ENCODE results near the gene IFT57.

- TF ChIP-seq, protein P1, sequence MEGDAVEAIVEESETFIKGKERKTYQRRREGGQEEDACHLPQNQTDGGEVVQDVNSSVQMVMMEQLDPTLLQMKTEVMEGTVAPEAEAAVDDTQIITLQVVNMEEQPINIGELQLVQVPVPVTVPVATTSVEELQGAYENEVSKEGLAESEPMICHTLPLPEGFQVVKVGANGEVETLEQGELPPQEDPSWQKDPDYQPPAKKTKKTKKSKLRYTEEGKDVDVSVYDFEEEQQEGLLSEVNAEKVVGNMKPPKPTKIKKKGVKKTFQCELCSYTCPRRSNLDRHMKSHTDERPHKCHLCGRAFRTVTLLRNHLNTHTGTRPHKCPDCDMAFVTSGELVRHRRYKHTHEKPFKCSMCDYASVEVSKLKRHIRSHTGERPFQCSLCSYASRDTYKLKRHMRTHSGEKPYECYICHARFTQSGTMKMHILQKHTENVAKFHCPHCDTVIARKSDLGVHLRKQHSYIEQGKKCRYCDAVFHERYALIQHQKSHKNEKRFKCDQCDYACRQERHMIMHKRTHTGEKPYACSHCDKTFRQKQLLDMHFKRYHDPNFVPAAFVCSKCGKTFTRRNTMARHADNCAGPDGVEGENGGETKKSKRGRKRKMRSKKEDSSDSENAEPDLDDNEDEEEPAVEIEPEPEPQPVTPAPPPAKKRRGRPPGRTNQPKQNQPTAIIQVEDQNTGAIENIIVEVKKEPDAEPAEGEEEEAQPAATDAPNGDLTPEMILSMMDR (IDR thresholded peaks at IDR 0.05): no peak
- TF ChIP-seq GABPA (IDR thresholded peaks at IDR 0.05; ENCODE audit: low read depth) (no peak), JUND (IDR thresholded peaks at IDR 0.05) (peak; percentile 57), SIN3A (IDR thresholded peaks at IDR 0.05; ENCODE audit: borderline replicate concordance, low read depth, low read length) (no peak), RXRA (IDR thresholded peaks at IDR 0.05; ENCODE audit: borderline replicate concordance, low read depth) (no peak), NRF1 (IDR thresholded peaks at IDR 0.05; ENCODE audit: low read depth, low read length) (no peak), EZH2phosphoT487 (IDR thresholded peaks at IDR 0.05; ENCODE audit: borderline replicate concordance, low read depth) (no peak), RCOR1 (IDR thresholded peaks at IDR 0.05; ENCODE audit: low read length) (no peak), USF2 (IDR thresholded peaks at IDR 0.05; ENCODE audit: borderline replicate concordance, low read depth, low read length) (no peak), TEAD4 (IDR thresholded peaks at IDR 0.05; ENCODE audit: borderline replicate concordance, insufficient read depth) (no peak), YY1 (IDR thresholded peaks at IDR 0.05; ENCODE audit: low read depth) (no peak)
These were observed 104.9 kb downstream of the IFT57 start for GRCh38 chr3:108117241-108117775.

Data from SK-N-SH (cell line).